GM21390 (cell line): ENCODE results near the gene CMSS1.

ENCODE experiments used
- ATAC-seq: cut with Tn5 transposase; IDR thresholded peaks from one replicate; pipeline ENCODE4 v1.9.1; 2021; ENCODE audit not compliant: unreplicated experiment

Gene CMSS1

DNA sequence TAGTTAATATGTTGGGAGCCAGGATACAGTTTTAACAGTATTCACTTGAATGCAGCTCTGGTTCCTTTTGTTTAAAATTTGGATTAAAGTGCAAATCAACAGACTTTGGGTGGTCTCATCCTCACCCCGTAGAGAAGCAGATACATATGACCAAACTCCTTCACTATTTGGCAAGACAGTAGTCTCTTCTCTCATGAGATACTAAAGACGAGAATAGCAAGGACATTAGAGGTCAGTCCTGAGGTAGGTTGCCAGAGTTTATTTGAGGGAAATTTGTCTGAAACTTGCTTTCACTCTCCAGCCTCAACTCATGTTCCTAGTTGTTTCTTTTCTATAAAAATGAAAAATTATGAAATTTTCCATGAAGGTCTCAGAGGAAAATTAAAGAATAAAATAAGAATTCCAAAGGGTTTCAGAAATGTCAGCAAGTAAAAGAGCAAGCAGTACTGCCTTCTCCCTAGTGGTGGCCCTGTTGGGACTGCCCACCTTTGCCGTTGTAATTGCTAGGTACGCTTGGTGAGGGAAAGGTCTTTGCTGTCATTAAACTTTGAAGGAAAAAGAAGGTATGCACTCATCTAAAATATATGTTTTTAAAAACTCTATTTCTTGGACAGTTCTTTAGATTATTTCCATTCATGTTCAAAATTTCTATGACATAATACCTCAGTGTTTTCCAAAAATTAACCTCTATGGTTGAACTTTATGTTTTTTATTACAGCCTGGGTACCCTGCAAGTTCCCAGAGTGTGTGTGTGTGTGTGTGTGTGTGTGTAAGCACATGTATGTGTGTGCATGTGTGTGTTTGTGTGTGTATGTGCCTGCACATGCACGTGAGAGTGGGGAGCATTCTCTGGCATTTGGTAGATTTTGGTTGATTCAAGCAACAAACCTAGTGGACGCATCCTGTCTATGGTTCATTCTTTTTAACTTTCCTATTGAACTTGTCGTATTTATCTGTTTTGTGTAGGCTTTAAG lies 111.4 kb downstream of the CMSS1 start:
- ATAC-seq: no peak

DNA sequence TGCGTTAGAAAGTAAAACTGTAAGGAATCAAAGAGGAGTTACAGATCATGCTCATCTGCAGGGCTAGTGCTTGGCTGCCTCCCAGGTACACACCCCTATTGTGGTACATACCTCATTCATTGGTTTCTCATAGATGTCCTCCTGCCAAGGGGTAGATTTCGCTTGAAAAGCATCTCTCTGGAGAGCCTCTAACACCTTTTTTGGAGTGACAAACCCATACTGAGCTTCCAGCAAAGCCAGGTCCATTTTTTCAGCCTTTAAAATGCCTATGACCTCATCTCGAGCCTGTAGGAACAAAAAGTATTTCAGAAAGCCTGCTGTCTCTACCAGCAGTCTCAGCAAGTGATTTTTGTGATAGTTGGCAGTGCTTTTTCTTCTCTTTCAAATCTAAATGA lies 112.1 kb downstream of the CMSS1 start:
- ATAC-seq: no peak

DNA sequence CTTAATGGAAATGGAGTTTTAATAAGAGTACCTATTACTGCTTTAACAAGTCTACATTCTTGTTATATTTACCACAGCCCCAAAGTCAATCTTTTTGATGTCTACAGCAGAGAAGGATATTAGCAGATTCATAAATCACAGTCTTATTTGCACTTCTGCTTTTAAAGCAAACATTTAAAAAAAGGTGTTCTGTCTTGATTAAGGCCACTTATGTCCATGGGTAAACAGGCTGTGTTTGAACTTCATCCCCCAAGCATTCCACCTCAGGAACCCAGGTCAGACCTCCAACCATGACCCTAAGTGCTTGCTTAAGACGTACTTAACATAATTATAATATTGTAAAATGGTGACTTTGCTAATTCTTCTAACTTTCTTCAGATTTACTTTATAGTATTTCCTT lies 113.4 kb downstream of the CMSS1 start:
- ATAC-seq: no peak

DNA sequence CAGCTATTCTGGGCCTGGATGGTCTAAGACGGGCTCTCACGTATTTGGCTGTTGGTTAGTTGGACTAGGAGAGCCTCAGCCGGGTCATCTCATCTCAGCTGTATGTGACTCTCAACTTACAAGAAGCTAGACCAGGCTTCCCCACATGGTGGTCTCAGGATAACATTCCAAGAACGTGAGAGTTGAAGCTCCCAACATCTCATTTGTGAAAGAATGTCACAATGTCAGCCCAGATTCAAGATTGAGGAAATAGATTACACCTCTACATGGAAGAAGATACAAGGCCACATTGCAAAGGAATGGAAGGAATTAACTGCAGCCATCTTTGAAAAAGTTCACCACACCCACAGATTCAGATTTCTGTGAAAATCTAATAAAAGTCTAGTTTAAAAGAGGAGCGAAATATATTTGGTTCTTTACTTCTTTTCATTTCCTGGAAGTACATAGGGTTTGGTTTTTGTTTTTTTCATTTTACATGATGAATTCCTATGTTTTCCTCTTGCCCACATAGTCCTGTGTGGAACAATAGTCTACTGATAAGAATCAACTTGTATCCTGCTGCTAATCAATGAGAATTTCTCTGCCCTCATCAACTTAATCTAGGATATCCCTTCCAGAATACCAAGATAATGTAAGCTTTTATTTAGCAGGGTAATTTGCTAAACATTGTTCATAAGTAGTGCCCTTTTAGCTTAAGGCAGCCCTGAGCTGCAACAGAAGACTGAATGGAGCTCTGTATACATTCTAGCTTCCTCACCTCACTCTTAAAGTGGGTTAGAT lies 116.5 kb downstream of the CMSS1 start:
- ATAC-seq: no peak

DNA sequence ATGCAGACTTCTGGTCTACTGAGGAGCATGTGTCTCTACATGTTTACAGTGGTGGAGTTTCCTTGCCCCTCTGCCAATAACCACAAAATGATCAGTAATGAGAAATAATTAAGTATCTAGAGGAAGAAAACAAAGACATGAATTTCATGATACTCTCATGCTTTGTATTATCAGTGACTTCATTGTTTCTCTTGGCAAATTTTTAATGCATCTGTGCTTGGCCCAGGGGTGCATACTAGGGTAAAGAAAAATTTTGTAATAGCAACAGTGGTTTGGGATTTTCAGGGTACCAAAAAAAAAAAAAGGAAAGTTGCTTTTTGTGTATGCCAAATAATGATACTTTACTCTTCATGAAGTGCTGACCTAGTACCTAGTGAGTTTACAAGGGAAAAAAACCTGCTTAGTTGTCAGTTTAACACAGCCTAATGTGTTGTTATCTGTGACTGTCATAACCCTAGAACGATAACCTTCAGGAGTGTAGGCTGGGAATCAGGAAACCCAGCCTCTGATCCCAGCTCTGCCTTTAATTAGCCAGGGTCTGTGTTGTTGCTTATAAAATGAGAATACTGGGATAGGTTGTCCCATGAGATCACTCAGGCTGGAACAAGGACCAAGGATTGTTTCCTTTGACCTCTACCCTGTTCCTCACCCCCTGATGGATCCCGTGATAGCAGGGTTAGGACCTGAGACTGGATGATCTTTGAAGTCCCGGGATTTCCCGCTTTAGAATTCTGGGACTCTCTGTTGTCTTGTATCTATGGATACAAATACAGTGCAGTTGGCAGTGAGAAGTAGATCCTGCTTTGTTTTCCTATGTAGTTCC lies 117.5 kb downstream of the CMSS1 start:
- no peak for ATAC-seq

DNA sequence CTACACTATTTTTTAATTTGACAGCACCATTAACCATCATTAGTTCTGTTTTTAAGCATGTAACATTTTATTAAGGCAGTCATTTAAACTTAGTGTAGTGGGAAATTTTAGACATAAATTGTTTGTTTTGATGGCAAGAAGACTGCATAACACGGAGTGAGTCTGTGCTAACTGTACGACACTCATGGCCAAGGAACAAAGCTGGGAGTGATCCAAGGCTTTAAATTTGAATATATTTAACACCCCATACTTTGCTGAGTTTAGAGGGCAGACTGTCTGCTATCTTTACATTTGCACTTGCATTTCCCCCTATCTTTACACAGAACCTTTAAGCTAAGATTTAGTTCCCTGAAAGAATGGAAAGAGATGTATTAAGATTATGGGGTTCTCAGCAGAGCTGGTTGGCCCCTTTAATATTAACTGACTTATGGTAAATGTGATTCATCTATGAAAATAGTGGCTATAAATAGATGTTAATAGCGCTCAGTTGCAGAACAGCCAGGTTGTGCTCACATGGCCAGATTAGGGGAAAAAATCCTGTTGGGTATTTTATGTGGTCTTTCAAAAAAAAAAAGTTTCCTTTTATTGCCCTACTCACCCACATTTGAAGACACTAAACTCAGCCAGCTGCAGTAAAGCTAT lies 120.7 kb downstream of the CMSS1 start:
- ATAC-seq: no peak

DNA sequence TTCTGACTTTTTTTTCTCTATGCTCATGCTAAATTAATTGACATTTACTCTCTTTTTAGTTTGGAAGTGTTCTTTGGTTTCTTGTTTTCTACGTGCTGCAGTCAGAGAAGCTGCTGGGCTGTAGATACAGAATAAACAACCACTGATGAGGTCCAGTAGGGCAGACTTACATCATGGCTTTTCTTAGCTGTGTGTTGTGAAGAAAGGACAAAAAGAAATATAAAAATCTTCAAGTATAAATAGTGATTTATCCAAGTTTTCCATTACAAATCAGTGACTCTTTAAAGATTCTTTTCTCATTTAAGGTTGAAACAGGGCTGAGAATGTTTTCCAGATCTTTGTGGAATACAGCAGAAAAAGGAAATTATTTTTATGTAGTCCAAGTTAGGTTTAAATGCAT lies 122.2 kb downstream of the CMSS1 start:
- no peak for ATAC-seq

DNA sequence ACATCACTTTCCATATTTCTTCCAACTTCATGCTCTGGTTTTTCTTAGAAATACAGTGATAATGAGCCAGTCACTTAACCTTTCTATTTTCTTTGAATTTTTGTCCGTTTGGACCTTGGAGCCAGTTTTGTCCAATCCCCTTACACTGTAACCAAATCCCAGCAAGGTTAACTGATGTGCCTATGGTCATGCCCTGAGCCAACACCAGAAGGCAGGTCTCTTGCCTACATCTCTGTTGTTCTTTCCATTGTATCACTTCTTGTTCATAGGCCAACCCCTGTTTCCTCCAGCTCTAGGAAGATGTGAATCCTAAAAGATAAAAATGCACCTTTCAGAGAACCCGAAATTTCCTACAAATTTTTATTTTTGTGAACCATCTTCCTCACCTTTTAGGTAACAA lies 122.7 kb downstream of the CMSS1 start:
- ATAC-seq: no peak

DNA sequence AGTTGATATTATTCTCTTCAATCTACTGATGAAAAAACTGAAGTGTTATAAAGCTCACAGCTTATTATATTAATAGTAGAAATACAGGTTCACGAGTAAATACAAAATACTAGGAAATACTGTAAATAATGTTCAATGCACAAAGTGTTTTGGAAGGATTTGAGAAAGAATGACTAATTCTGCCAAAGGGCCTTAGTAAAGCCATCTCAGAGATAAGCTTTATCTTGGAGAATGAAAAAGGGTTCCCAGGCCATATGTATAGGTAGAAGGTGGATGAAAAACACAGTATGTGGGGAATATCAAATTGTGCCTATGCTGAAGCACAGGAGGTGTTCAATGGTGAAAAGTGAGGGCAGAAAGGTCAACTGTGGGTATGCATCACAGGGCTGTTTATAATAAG lies 123.5 kb downstream of the CMSS1 start:
- ATAC-seq: no peak

DNA sequence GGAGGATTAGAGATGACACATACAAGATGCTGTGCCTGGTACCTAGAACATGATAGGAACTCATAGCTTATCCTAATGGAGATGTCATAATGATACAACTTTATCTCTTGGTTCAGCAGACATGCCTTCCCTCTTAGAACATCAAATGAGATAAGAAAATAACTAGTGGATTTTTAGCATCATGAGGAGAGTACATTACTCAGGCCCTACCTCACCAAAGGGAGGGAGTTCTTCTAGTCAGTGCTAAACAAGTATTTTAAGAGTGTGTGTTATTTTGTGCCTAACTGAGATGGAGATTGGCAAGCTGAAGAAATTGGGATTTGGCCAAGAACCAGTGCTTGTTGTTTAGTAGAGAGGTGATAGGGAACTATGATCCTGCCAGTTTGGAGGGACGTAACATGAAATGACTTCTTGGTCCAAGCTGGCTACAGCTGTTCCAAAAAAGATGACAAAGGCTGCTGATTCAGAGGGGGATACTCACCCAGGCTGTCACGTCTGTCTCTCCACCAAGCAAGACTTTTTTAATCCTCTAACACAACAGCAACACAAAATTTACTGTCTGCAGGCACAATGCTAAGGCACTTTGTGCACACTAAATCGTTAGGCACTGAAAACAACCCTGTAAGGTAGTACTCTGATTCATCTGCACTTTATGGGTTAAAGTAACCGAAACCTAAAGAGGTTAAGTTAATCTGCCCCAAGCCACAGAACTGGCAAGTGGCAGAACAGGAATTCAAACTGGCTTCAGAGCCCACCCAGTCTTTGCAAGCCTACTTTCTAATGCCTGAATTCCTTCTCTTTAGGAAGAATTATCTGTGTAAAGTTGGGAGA lies 126.5 kb downstream of the CMSS1 start:
- ATAC-seq: no peak

DNA sequence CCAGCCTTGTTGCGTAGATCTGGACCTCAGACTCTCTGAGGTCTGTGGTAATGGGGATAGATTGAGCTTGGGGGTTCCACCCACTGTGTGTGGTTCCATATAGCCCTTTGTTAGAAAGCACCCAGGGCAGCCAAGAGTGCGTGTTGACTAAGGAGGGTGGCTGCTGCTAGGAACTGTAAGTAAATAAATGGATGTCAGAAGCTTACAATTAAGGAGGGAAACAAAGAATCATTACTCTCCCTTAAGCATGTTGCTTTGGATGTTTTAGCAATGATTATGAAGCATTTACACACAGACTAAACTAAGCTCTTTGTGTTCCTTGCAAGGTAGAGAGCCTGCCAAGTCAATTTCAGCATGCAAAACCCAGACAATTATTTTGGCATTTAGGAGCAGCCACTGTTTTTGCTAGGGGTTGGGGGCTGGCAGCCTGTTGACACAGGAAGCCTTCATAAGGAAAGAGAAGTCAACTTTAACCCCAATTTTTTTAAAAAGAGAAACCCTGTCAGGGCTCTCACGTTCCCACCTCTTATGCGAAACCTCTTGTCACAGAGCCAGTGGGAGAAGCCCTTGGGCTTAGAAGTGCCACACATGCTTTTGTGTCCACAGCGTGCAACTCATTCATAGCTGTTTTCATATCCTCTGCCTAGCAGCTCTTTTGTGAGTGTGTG lies 127.8 kb downstream of the CMSS1 start:
- ATAC-seq: no peak

DNA sequence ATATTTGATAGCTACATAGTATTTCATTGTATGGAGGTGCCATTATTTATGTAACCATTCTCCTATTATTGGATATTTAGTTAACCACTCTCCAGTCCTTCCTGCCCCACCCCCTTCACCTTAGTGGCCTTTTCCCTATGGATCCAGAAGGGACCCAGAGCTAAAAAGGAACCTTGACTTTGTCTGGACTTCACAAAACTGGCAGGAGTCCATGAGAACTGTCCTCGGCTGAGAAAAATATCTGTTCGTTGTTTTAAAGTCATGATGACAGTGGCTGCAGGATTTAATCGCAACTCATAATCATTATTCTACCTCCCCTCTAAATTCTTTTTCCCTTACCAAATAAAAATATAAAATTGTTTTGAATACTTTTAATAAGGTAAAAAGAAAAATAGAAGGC lies 129.7 kb downstream of the CMSS1 start:
- ATAC-seq: no peak

DNA sequence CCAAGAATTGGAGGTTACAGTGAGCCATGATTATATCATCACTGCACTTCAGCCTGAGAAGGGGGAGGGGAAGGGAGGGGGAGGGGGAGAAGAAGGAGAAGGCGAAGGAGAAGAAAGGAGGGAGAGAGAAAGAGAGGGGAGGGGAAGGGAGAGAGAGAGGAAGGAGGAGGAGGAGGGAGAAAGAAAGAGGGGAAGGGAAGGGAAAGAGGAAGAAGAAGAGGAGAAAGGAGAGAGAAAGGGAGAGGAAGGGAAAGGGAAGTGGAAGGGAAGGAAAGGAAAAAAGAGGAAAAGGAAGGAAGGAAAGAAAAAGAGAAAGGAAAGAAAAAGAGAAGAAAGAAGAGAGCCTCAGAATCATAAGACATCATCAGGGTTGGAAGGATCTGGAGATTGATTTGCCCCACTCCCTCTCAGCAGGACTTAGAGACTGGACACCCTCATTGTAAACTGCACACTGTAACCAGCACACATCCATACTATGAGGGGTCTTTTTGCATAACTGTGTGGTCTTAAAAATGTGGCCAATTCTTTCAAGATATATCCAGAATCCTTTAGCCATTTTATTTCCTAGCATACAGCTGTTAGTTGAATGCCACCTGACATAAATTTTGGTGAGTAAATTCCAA lies 130.9 kb downstream of the CMSS1 start:
- ATAC-seq: no peak

DNA sequence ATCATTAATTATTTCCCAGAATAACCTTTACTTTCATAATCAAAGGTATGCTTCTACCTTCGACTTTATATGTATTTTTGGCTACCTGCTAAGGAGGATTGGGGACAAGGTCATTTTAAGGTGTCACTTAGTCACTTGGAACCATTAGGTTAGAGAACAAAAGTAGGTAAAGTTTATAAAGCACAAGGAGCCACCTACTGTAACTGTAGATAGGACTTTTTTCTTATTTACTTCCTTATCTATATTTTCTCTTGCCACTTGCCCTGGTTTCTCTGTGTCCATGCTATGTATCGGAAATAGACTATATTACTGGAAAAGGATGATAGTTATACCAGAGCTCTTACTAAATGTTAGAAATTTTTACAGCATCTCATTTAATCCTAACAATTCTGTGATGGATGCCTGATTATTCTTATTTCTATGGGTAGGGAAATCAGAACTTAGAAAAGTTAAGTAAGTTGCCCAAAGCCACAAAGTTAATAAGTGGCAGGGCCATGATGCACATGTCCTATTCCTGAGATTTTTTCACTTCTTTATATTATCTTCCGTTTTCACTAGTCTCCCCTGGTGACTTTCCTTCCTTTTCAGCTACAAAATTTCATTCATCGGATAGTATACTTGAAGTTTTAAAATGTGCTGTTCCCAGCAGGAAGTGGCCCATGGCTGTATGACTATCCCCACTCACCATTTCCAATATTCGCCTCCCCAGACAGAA lies 132.5 kb downstream of the CMSS1 start:
- ATAC-seq: no peak

DNA sequence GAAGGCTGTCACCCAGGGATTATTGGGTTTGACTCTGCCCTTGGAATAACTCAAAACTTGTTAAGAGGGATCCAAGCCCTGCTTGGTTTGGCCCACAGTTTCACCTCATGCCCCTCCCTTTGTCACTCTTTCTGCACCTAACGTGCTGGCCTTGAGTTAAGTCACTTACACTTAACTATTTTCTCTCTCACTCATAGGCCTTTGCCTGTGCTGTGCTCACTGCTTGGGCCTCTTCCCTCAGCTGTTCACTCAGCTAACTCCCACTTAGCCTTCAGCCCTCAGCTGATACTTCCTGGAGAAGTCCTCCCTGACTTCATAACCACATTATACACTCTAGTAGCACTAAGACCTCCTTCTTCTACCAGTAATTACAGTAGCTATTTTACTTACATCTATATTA lies 133.3 kb downstream of the CMSS1 start:
- no peak for ATAC-seq

DNA sequence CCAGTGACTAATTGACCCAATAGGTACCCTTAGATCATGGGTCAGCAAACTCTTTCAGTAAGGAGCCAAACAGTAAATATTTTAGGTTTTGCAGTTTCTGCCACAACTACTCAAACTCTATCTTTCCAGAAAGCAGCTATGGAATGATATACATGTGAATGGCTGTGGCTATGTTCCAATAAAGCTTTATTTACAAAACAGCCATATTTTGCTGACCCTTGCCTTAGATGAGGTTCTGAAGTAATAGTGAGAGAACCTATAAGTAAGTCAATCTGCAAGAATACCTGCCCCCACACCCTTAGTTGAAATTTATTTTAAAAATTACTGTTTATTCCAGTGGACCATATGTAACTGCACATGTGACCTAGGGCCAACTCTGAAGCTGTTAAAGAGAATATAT lies 134.0 kb downstream of the CMSS1 start:
- no peak for ATAC-seq

DNA sequence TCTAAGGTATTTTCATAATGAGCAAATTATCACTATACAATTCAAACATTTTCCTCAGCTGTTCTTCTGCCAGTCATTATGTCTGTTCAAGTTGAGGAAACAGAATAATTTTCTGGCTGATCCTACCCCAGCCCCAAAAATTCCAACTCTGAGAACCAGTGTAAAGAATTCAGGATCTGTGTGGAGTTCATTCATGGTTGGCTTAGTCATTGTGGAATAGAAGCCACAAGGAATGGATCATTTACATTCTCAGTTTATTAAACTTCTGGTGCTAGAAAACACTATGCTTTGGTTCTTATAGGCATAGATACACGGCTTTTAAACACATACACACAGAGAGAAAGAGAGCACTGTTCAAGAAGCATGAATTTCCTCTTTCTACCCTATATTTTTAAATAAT lies 134.6 kb downstream of the CMSS1 start:
- no peak for ATAC-seq

DNA sequence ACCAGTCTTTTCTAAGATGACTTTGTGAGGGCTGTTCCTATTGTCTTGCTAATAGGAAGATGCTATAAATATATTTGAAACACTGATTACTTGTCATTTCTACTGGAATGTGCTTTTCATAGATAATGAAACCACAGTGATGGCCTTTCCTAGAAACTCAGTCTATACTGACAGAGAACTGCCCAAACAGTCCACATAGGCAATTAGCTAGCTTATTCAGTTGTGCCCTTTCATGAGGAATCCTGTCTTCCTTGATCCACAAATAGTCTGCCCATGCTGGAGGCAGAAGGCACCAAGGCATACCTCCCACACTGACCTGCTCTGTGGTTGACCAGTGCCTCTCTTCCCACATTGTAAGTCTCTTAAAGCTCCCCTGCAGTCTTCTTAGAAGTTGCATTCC lies 135.9 kb downstream of the CMSS1 start:
- no peak for ATAC-seq
